ENCODE measurements around the gene WDR49.
"Not testable (repeated sequence)": the region's sequence is repeated elsewhere in the genome, so short reads cannot be mapped to it uniquely, and the experiment has no call there.

- TF ChIP-seq CTCF (IDR thresholded peaks at IDR 0.05); EZH2 (IDR thresholded peaks at IDR 0.05; ENCODE audit: borderline replicate concordance, insufficient read depth, low read depth, low read length, poor library complexity, severe bottlenecking): not testable (repeated sequence)
Observed at GRCh38 chr3:167614196-167614595, 39.5 kb downstream of the WDR49 start.

All from B cell (primary cell).